ENCODE data around the gene EFCAB6. TPM values are rescaled to one million over a fixed set of nuclear protein-coding genes. Genes with fewer than 3 reads are reported as not detected.

EFCAB6 gene
- total and polyA plus RNA-seq, 9 of the 15 experiments (the other 6 are each of a cell fraction or from before 2014, with no cell fraction given), result 0.06 TPM; not detected in 8

GRCh38 chr22:43502306-43502874 lies 309.7 kb downstream of the EFCAB6 start (continued):
- no peak for TF ChIP-seq E2F8 (IDR thresholded peaks at IDR 0.05; ENCODE audit: low read depth, partially characterized antibody)

- no TSS peak for BruUV-seq (replicated peaks)
- in situ Hi-C loops (cut with MboI) (no loop called here), intact Hi-C loops (cut with micrococcal nuclease) (no loop called here)
- FAIRE-seq (no peak), ATAC-seq (no peak), DNase-seq (ENCODE audit: extremely low read depth in 1 of 4, low spot score in 3 of 4) (no peak)
- Histone ChIP-seq H3K4me3 (no peak overlapping the region), H3K9ac (ENCODE audit: insufficient read depth in 1 of 2, low read depth in 2 of 2, low read length in 2 of 2) (no peak overlapping the region), H2AFZ (ENCODE audit: low read depth, low read length) (no peak overlapping the region), H3K9me3 (replicated peaks; ENCODE audit: control insufficient read depth, insufficient read depth, low read depth, low read length) (no peaks in the 10 kb centered on the region), H3K79me2 (ENCODE audit: control insufficient read depth, insufficient read depth, low read length) (no peaks in the 10 kb centered on the region), H3K9me1 (ENCODE audit: control insufficient read depth, insufficient read depth, low read length) (no peaks in the 10 kb centered on the region), H3K4me2 (ENCODE audit: insufficient read depth, low read length) (no peak overlapping the region), H3K27me3 (ENCODE audit: control insufficient read depth in 2 of 2, insufficient read depth in 2 of 2, low read length in 2 of 2) (no peaks in the 10 kb centered on the region), H3K36me3 (ENCODE audit: control insufficient read depth, insufficient read depth, low read length) (no peaks in the 10 kb centered on the region), H4K20me1 (replicated peaks; ENCODE audit: control insufficient read depth, insufficient read depth, low read length) (no peaks in the 10 kb centered on the region), H3K4me1 (replicated peaks in 1 of 2; ENCODE audit: control insufficient read depth in 2 of 2, insufficient read depth in 2 of 2, low read length in 2 of 2) (no peaks in the 10 kb centered on the region), H3K27ac (ENCODE audit: extremely low read depth, low read depth, low read length) (no peak overlapping the region)
- ChIA-PET POLR2A (interaction anchor here (0.6 kb wide), 1 partner anchor 501 kb away, joined by 3 read pairs; no protein-coding TSS in a partner anchor), CTCF (ENCODE audit: low intra/inter-chr PET ratio) (no interaction called here)
- 0% methylated on average over 10 of the region's 11 CpGs for WGBS (ENCODE audit: insufficient coverage, low coverage, missing lambda C conversion rate)
- TF ChIP-seq SRF (CRISPR knock-in tag; IDR thresholded peaks at IDR 0.05), result no peak
- TF ChIP-seq IRF2 (CRISPR knock-in tag; IDR thresholded peaks at IDR 0.05), result no peak
- no peak for TF ChIP-seq MBD2 (IDR thresholded peaks at IDR 0.05; ENCODE audit: borderline replicate concordance, low read depth)
- no peak for TF ChIP-seq ESRRB (CRISPR knock-in tag; IDR thresholded peaks at IDR 0.05; ENCODE audit: borderline replicate concordance)
- TF ChIP-seq ZNF717 (CRISPR knock-in tag; IDR thresholded peaks at IDR 0.05), result no peak
- no peak for TF ChIP-seq POLR2B (IDR thresholded peaks at IDR 0.05; ENCODE audit: low read depth, partially characterized antibody)
- no peak for TF ChIP-seq PRMT5 (CRISPR knock-in tag; IDR thresholded peaks at IDR 0.05)
- TF ChIP-seq SMC3 (conservative IDR thresholded peaks at IDR 0.05; ENCODE audit: insufficient read depth, low read depth, low read length), result no peak
- no peak for TF ChIP-seq MXI1 (IDR thresholded peaks at IDR 0.05; ENCODE audit: low read depth, low read length)
- no peak for TF ChIP-seq NR2F6 (CRISPR knock-in tag; IDR thresholded peaks at IDR 0.05)
- no peak for TF ChIP-seq TSC22D4 (tag; IDR thresholded peaks at IDR 0.05)
- no peak for TF ChIP-seq MEF2A (IDR thresholded peaks at IDR 0.05; ENCODE audit: control insufficient read depth, low read depth, low read length)
- TF ChIP-seq PHTF2 (CRISPR knock-in tag; IDR thresholded peaks at IDR 0.05), result no peak
- no peak for TF ChIP-seq ZHX1 (conservative IDR thresholded peaks at IDR 0.05; ENCODE audit: low read length)
These were observed 310.2 kb downstream of the EFCAB6 start for GRCh38 chr22:43501878-43502277.

Measured in K562 (cell line).